Measurements from ENCODE around the gene OSBPL10. TPM values are rescaled to one million over a fixed set of nuclear protein-coding genes. Genes with fewer than 3 reads are reported as not detected.

The OSBPL10 gene
- total RNA-seq, 1 donor from 2014 or later: 24.4 TPM

GRCh38 chr3:31645256-31645655 is 335.8 kb downstream of the OSBPL10 start:
- DNase-seq (ENCODE audit: extremely low spot score, unreplicated experiment): no peak
- peaks cover 32% of the 10 kb centered on the region for H3K9me3 Mint-ChIP-seq
- TF ChIP-seq CTCF (conservative IDR thresholded peaks at IDR 0.05): no peak
- H3K4me1 Mint-ChIP-seq (ENCODE audit: unreplicated experiment): no peaks in the 10 kb centered on the region
- no peak overlapping the region for H3K27ac Mint-ChIP-seq
- no peaks in the 10 kb centered on the region for H3K27me3 Mint-ChIP-seq
- no peak overlapping the region for H3K4me3 Mint-ChIP-seq
- H3K36me3 Mint-ChIP-seq: peaks cover 53% of the 10 kb centered on the region

- Mint-ChIP-seq H3K36me3 (peaks cover 21% of the 10 kb centered on the region), H3K27me3 (no peaks in the 10 kb centered on the region), H3K4me3 (no peak overlapping the region), H3K4me1 (ENCODE audit: unreplicated experiment) (no peaks in the 10 kb centered on the region), H3K9me3 (peaks cover 5% of the 10 kb centered on the region), H3K27ac (no peak overlapping the region)
- no peak for DNase-seq (ENCODE audit: extremely low spot score, unreplicated experiment)
- TF ChIP-seq CTCF (conservative IDR thresholded peaks at IDR 0.05): no peak
Observed at GRCh38 chr3:31639828-31640227, 341.2 kb downstream of the OSBPL10 start.

GRCh38 chr3:31636694-31637442 is 344.2 kb downstream of the OSBPL10 start:
- Mint-ChIP-seq H3K9me3 (no peaks in the 10 kb centered on the region), H3K27me3 (no peaks in the 10 kb centered on the region), H3K4me3 (no peak overlapping the region), H3K4me1 (ENCODE audit: unreplicated experiment) (peaks cover 4% of the 10 kb centered on the region), H3K36me3 (peaks cover 27% of the 10 kb centered on the region), H3K27ac (peak overlapping the region; percentile 20)
- TF ChIP-seq CTCF (conservative IDR thresholded peaks at IDR 0.05): no peak
- no peak for DNase-seq (ENCODE audit: extremely low spot score, unreplicated experiment)

- DNase-seq (ENCODE audit: extremely low spot score, unreplicated experiment): no peak
- Mint-ChIP-seq H3K4me3 (no peak overlapping the region), H3K9me3 (no peaks in the 10 kb centered on the region), H3K27ac (no peak overlapping the region), H3K36me3 (peaks cover 24% of the 10 kb centered on the region), H3K27me3 (no peaks in the 10 kb centered on the region), H3K4me1 (ENCODE audit: unreplicated experiment) (peaks cover 4% of the 10 kb centered on the region)
- no peak for TF ChIP-seq CTCF (conservative IDR thresholded peaks at IDR 0.05)
Observed at GRCh38 chr3:31636049-31636448, 345.0 kb downstream of the OSBPL10 start.

GRCh38 chr3:31635545-31635944 is 345.5 kb downstream of the OSBPL10 start:
- Mint-ChIP-seq H3K27me3 (no peaks in the 10 kb centered on the region), H3K4me1 (ENCODE audit: unreplicated experiment) (peaks cover 4% of the 10 kb centered on the region), H3K4me3 (no peak overlapping the region), H3K27ac (peak overlapping the region; percentile 16), H3K36me3 (peaks cover 25% of the 10 kb centered on the region), H3K9me3 (no peaks in the 10 kb centered on the region)
- DNase-seq (ENCODE audit: extremely low spot score, unreplicated experiment): no peak
- no peak for TF ChIP-seq CTCF (conservative IDR thresholded peaks at IDR 0.05)

Measured in type B pancreatic cell (in vitro differentiated cells).